Activated CD4-positive, alpha-beta T cell treated with anti-CD3 and anti-CD28 coated beads for 48 hours (primary cell): ENCODE results near the gene IRX1.

ENCODE experiments used
- DNase-seq: peaks from one replicate; pipeline ENCODE4 v3.0.0-alpha.2; 2020

Gene IRX1

GRCh38 chr5:3601061-3601710, 5.6 kb downstream of the IRX1 start:
- no peak for DNase-seq

GRCh38 chr5:3601911-3602782, 6.5 kb downstream of the IRX1 start:
- no peak for DNase-seq

GRCh38 chr5:3602785-3603502, 7.3 kb downstream of the IRX1 start:
- DNase-seq: no peak

- no peak for DNase-seq
These were observed 8.9 kb downstream of the IRX1 start for GRCh38 chr5:3604501-3604900.

- DNase-seq: no peak
These were observed 9.8 kb downstream of the IRX1 start for GRCh38 chr5:3605298-3606010.

GRCh38 chr5:3606121-3606831, 10.6 kb downstream of the IRX1 start:
- DNase-seq: no peak

- DNase-seq: no peak
These were observed 12.0 kb downstream of the IRX1 start for GRCh38 chr5:3607541-3608181.

GRCh38 chr5:3609120-3609681, 13.6 kb downstream of the IRX1 start:
- no peak for DNase-seq

- no peak for DNase-seq
These were observed 17.0 kb downstream of the IRX1 start for GRCh38 chr5:3612591-3613042.

- no peak for DNase-seq
These were observed 18.1 kb downstream of the IRX1 start for GRCh38 chr5:3613726-3614125.

GRCh38 chr5:3615217-3615616, 19.6 kb downstream of the IRX1 start:
- no peak for DNase-seq

GRCh38 chr5:3615829-3616228, 20.2 kb downstream of the IRX1 start:
- DNase-seq: no peak

- DNase-seq: no peak
These were observed 23.9 kb downstream of the IRX1 start for GRCh38 chr5:3619579-3619978.

- no peak for DNase-seq
These were observed 27.3 kb downstream of the IRX1 start for GRCh38 chr5:3622961-3623360.

GRCh38 chr5:3625626-3626025, 30.0 kb downstream of the IRX1 start:
- DNase-seq: no peak

GRCh38 chr5:3634061-3634460, 38.4 kb downstream of the IRX1 start:
- no peak for DNase-seq

- DNase-seq: no peak
These were observed 43.5 kb downstream of the IRX1 start for GRCh38 chr5:3639175-3639574.

GRCh38 chr5:3642231-3642630, 46.6 kb downstream of the IRX1 start:
- DNase-seq: no peak

- no peak for DNase-seq
These were observed 54.7 kb downstream of the IRX1 start for GRCh38 chr5:3650320-3650719.

GRCh38 chr5:3650868-3651267, 55.2 kb downstream of the IRX1 start:
- no peak for DNase-seq
